Activated CD8-positive, alpha-beta memory T cell treated with anti-CD3 and anti-CD28 coated beads for 36 hours (primary cell): Measurements from ENCODE around the gene MAP1LC3B. TPM values are rescaled to one million over a fixed set of nuclear protein-coding genes. Genes with fewer than 3 reads are reported as not detected.

Experiments used
- total RNA-seq, 2 experiments: library from RNA; stranded (reverse); gene quantifications; one replicate each; pipeline ENCODE4 v1.2.3, GENCODE V29; 2021

The MAP1LC3B gene
- total RNA-seq, 2 experiments from 2014 or later = 49.9 to 50.3 TPM

Other genes starting within 250 kb of the MAP1LC3B start
- 10 to 100 TPM; 10.3 to 11.1 TPM for gene C16orf95, start 74.9 kb upstream of the MAP1LC3B start, total RNA-seq
- 10 to 100 TPM; 38.5 to 40.3 TPM for gene FBXO31, start 8.6 kb upstream of the MAP1LC3B start, total RNA-seq
- gene ZCCHC14, start 100.7 kb downstream of the MAP1LC3B start, total RNA-seq = 1 to 10 TPM; 4.7 to 5.2 TPM
- not detected for gene JPH3, start 210.2 kb downstream of the MAP1LC3B start, total RNA-seq